ENCODE measurements around the gene SCGB3A1. TPM values are rescaled to one million over a fixed set of nuclear protein-coding genes. Genes with fewer than 3 reads are reported as not detected.

The SCGB3A1 gene
- total and polyA plus RNA-seq, 2 donors (not counting 1 experiment from before 2014, with no cell fraction given): not detected

- Mint-ChIP-seq H3K4me1 (no peaks in the 10 kb centered on the region), H3K9me3 (ENCODE audit: insufficient read depth) (no peaks in the 10 kb centered on the region), H3K27ac (no peak overlapping the region), H3K4me3 (no peak overlapping the region), H3K27me3 (no peaks in the 10 kb centered on the region)
- H3K36me3 ChIP-seq (replicated peaks in 1 of 2; ENCODE audit: control extremely low read depth in 1 of 2, control insufficient read depth in 1 of 2, extremely low read depth in 1 of 2, insufficient read depth in 2 of 2, low read length in 1 of 2): no peaks in the 10 kb centered on the region
- H3K9me3 ChIP-seq (ENCODE audit: control extremely low read depth in 1 of 3, control insufficient read depth in 2 of 3, insufficient read depth in 1 of 3, low read length in 2 of 3): no peaks in the 10 kb centered on the region
- intact Hi-C loops (cut with micrococcal nuclease): no loop called here
- DNase-seq: no peak
- no peaks in the 10 kb centered on the region for H3K79me2 ChIP-seq (ENCODE audit: control insufficient read depth, insufficient read depth, low read length)
- no peak for TF ChIP-seq CTCF (IDR thresholded peaks at IDR 0.05)
- TF ChIP-seq EZH2 (IDR thresholded peaks at IDR 0.05; ENCODE audit: borderline replicate concordance, insufficient read depth, low read depth, low read length, poor library complexity, severe bottlenecking): no peak
- H3K4me3 ChIP-seq (ENCODE audit: control extremely low read depth in 1 of 5, extremely low read depth in 1 of 5, insufficient read depth in 1 of 5, low read depth in 2 of 5, low read length in 4 of 5): no peak overlapping the region
- POLR2A ChIA-PET: no interaction called here
- H3K27me3 ChIP-seq (replicated peaks in 1 of 4; ENCODE audit: control extremely low read depth in 1 of 4, control insufficient read depth in 3 of 4, insufficient read depth in 4 of 4, low read length in 3 of 4): peaks cover 0 to 2% (median 0%) of the 10 kb centered on the region in 4 experiments
- WGBS (ENCODE audit: insufficient coverage): 93% methylated on average over 15 of the region's 15 CpGs
- H3K27ac ChIP-seq (ENCODE audit: low read length in 2 of 2): no peak overlapping the region
- H2AFZ ChIP-seq (ENCODE audit: insufficient read depth, low read depth, low read length, poor library complexity, severe bottlenecking): no peak overlapping the region
- H4K20me1 ChIP-seq (ENCODE audit: control insufficient read depth, insufficient read depth, low read length, poor library complexity, severe bottlenecking): no peaks in the 10 kb centered on the region
- no peak for ATAC-seq (ENCODE audit: low read depth)
- no peak overlapping the region for H3K9ac ChIP-seq (ENCODE audit: low read length)
- no peak overlapping the region for H3K4me2 ChIP-seq (replicated peaks; ENCODE audit: low read depth, low read length, poor library complexity, severe bottlenecking)
- H3K4me1 ChIP-seq (ENCODE audit: control insufficient read depth in 2 of 2, insufficient read depth in 2 of 2, low read length in 2 of 2): no peaks in the 10 kb centered on the region
- CTCF ChIA-PET: no interaction called here
Measured at GRCh38 chr5:180609386-180609785, 18.1 kb upstream of the SCGB3A1 start.

GRCh38 chr5:180608572-180609310 is 17.4 kb upstream of the SCGB3A1 start:
- H3K4me3 Mint-ChIP-seq: no peak overlapping the region
- H3K4me3 ChIP-seq (ENCODE audit: control extremely low read depth in 1 of 5, extremely low read depth in 1 of 5, insufficient read depth in 1 of 5, low read depth in 2 of 5, low read length in 4 of 5): no peak overlapping the region
- no peaks in the 10 kb centered on the region for H3K9me3 ChIP-seq (ENCODE audit: control extremely low read depth in 1 of 3, control insufficient read depth in 2 of 3, insufficient read depth in 1 of 3, low read length in 2 of 3)
- no peaks in the 10 kb centered on the region for H3K36me3 ChIP-seq (replicated peaks in 1 of 2; ENCODE audit: control extremely low read depth in 1 of 2, control insufficient read depth in 1 of 2, extremely low read depth in 1 of 2, insufficient read depth in 2 of 2, low read length in 1 of 2)
- DNase-seq (no peak), ATAC-seq (ENCODE audit: low read depth) (no peak)
- H3K9ac ChIP-seq (ENCODE audit: low read length): no peak overlapping the region
- no peak overlapping the region for H3K27ac Mint-ChIP-seq
- H3K27ac ChIP-seq (ENCODE audit: low read length in 2 of 2): no peak overlapping the region
- no peaks in the 10 kb centered on the region for H4K20me1 ChIP-seq (ENCODE audit: control insufficient read depth, insufficient read depth, low read length, poor library complexity, severe bottlenecking)
- H3K4me1 ChIP-seq (ENCODE audit: control insufficient read depth in 2 of 2, insufficient read depth in 2 of 2, low read length in 2 of 2): no peaks in the 10 kb centered on the region
- POLR2A ChIA-PET: no interaction called here
- H3K4me2 ChIP-seq (replicated peaks; ENCODE audit: low read depth, low read length, poor library complexity, severe bottlenecking): no peak overlapping the region
- CTCF ChIA-PET: no interaction called here
- intact Hi-C loops (cut with micrococcal nuclease): no loop called here
- WGBS (ENCODE audit: insufficient coverage): 94% methylated on average over 26 of the region's 26 CpGs
- no peaks in the 10 kb centered on the region for H3K9me3 Mint-ChIP-seq (ENCODE audit: insufficient read depth)
- H3K4me1 Mint-ChIP-seq: no peaks in the 10 kb centered on the region
- H2AFZ ChIP-seq (ENCODE audit: insufficient read depth, low read depth, low read length, poor library complexity, severe bottlenecking): no peak overlapping the region
- no peak for TF ChIP-seq EZH2 (IDR thresholded peaks at IDR 0.05; ENCODE audit: borderline replicate concordance, insufficient read depth, low read depth, low read length, poor library complexity, severe bottlenecking)
- no peak for TF ChIP-seq CTCF (IDR thresholded peaks at IDR 0.05)
- no peaks in the 10 kb centered on the region for H3K27me3 Mint-ChIP-seq
- no peaks in the 10 kb centered on the region for H3K79me2 ChIP-seq (ENCODE audit: control insufficient read depth, insufficient read depth, low read length)
- H3K27me3 ChIP-seq (replicated peaks in 1 of 4; ENCODE audit: control extremely low read depth in 1 of 4, control insufficient read depth in 3 of 4, insufficient read depth in 4 of 4, low read length in 3 of 4): peaks cover 0 to 2% (median 0%) of the 10 kb centered on the region in 4 experiments

Measured in B cell (primary cell).